ENCODE data around the gene AK9.

The AK9 gene

DNA sequence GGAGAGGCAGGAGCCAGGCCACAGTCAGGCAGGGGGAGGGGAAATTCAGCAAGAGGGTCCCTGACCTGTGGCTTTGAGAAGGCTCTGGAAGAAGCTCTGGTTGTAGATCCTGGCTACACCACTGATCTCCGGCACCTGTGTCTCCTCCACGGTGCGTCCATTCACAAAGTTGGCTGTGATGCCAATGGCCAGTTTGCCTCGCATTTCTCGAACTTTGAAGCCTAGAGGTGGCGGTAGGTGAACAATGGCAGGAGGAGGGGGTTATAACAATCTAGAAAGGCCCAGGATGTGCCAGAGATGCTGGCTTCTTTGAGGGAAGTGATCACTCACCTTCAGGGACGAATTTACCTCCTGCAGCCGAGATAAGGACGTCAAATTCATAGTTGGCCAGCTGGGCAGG is 238.8 kb downstream of the AK9 start:
- Histone ChIP-seq H3K4me2 (ENCODE audit: low read depth, low read length, poor library complexity, severe bottlenecking) (peak overlapping the region; percentile 99), H3K79me2 (ENCODE audit: insufficient read depth, low read length) (peaks cover 57% of the 10 kb centered on the region), H3K36me3 (ENCODE audit: insufficient read depth, low read length) (peaks cover 14% of the 10 kb centered on the region; the same call in 1 of the 2 replicates), H3K9ac (ENCODE audit: low read depth, low read length, poor library complexity, severe bottlenecking) (peak overlapping the region; percentile 29), H3K27me3 (ENCODE audit: insufficient read depth, low read length, poor library complexity, severe bottlenecking) (no peaks in the 10 kb centered on the region), H4K20me1 (ENCODE audit: insufficient read depth, low read length, poor library complexity, severe bottlenecking) (peaks cover 8% of the 10 kb centered on the region), H3K4me1 (ENCODE audit: insufficient read depth, low read length, poor library complexity, severe bottlenecking) (peaks cover 67% of the 10 kb centered on the region), H3F3A (ENCODE audit: low read depth) (peaks cover 7% of the 10 kb centered on the region; the same call in 1 of the 2 replicates), H3K9me2 (replicated peaks; ENCODE audit: low read depth, low read length) (no peaks in the 10 kb centered on the region), H3K4me3 (ENCODE audit: low read length, poor library complexity, severe bottlenecking) (no peak overlapping the region), H2AFZ (ENCODE audit: low read length) (no peak overlapping the region), H3K9me3 (ENCODE audit: insufficient read depth, low read depth, low read length) (no peaks in the 10 kb centered on the region)
- TF ChIP-seq CTCF (conservative IDR thresholded peaks at IDR 0.05; ENCODE audit: low read length), result no peak

DNA sequence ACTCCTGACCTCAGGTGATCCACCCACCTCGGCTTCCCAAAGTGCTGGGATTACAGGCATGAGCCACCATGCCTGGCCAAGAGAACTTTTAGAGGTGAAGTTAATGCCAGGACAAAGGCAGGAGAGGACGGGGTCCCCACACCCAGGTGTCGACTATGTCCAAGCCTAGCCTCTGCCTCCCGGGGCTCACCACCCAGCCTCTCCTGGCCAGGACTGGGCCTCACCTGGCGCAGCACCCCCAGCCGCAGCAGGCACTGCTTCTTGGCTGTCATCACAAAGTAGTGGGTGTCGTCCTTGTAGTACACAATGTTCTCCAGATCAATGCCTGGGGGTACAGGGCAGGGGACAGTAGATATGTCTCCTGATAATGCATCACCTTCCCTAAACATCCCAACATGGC is 239.6 kb downstream of the AK9 start:
- H3K27me3 ChIP-seq (ENCODE audit: insufficient read depth, low read length, poor library complexity, severe bottlenecking), result no peaks in the 10 kb centered on the region
- peaks cover 22% of the 10 kb centered on the region; the same call in 1 of the 2 replicates for H3K36me3 ChIP-seq (ENCODE audit: insufficient read depth, low read length)
- peaks cover 59% of the 10 kb centered on the region for H3K4me1 ChIP-seq (ENCODE audit: insufficient read depth, low read length, poor library complexity, severe bottlenecking)
- H3K9me2 ChIP-seq (replicated peaks; ENCODE audit: low read depth, low read length), result no peaks in the 10 kb centered on the region
- H3K9me3 ChIP-seq (ENCODE audit: insufficient read depth, low read depth, low read length), result no peaks in the 10 kb centered on the region
- H3K4me2 ChIP-seq (ENCODE audit: low read depth, low read length, poor library complexity, severe bottlenecking), result peak overlapping the region; percentile 99
- no peak overlapping the region for H3K4me3 ChIP-seq (ENCODE audit: low read length, poor library complexity, severe bottlenecking)
- H3K9ac ChIP-seq (ENCODE audit: low read depth, low read length, poor library complexity, severe bottlenecking), result no peak overlapping the region
- H4K20me1 ChIP-seq (ENCODE audit: insufficient read depth, low read length, poor library complexity, severe bottlenecking), result peaks cover 7% of the 10 kb centered on the region
- TF ChIP-seq EZH2phosphoT487 (IDR thresholded peaks at IDR 0.05; ENCODE audit: borderline replicate concordance), result no peak
- no peak for TF ChIP-seq CTCF (conservative IDR thresholded peaks at IDR 0.05; ENCODE audit: low read length)
- H3K79me2 ChIP-seq (ENCODE audit: insufficient read depth, low read length), result peaks cover 51% of the 10 kb centered on the region
- no peak overlapping the region for H2AFZ ChIP-seq (ENCODE audit: low read length)
- no peaks in the 10 kb centered on the region for H3F3A ChIP-seq (ENCODE audit: low read depth)

GRCh38 chr6:109450801-109451200 is 240.2 kb downstream of the AK9 start:
- peaks cover 27% of the 10 kb centered on the region; the same call in 1 of the 2 replicates for H3K36me3 ChIP-seq (ENCODE audit: insufficient read depth, low read length)
- no peak overlapping the region for H3K4me3 ChIP-seq (ENCODE audit: low read length, poor library complexity, severe bottlenecking)
- no peaks in the 10 kb centered on the region for H3K9me3 ChIP-seq (ENCODE audit: insufficient read depth, low read depth, low read length)
- H3K9ac ChIP-seq (ENCODE audit: low read depth, low read length, poor library complexity, severe bottlenecking), result no peak overlapping the region
- H2AFZ ChIP-seq (ENCODE audit: low read length), result no peak overlapping the region
- H3K9me2 ChIP-seq (replicated peaks; ENCODE audit: low read depth, low read length), result no peaks in the 10 kb centered on the region
- H4K20me1 ChIP-seq (ENCODE audit: insufficient read depth, low read length, poor library complexity, severe bottlenecking), result peaks cover 2% of the 10 kb centered on the region
- TF ChIP-seq EZH2phosphoT487 (IDR thresholded peaks at IDR 0.05; ENCODE audit: borderline replicate concordance) (no peak), CTCF (conservative IDR thresholded peaks at IDR 0.05; ENCODE audit: low read length) (no peak)
- H3K4me2 ChIP-seq (ENCODE audit: low read depth, low read length, poor library complexity, severe bottlenecking), result peak overlapping the region; percentile 72
- peaks cover 55% of the 10 kb centered on the region for H3K4me1 ChIP-seq (ENCODE audit: insufficient read depth, low read length, poor library complexity, severe bottlenecking)
- H3K79me2 ChIP-seq (ENCODE audit: insufficient read depth, low read length), result peaks cover 48% of the 10 kb centered on the region
- no peaks in the 10 kb centered on the region for H3K27me3 ChIP-seq (ENCODE audit: insufficient read depth, low read length, poor library complexity, severe bottlenecking)
- no peaks in the 10 kb centered on the region for H3F3A ChIP-seq (ENCODE audit: low read depth)
